Suprapubic skin (tissue), 3 donors: ENCODE results near the gene IL4R.

Source experiments
- EP300 ChIP-seq: sonication (generic); formaldehyde crosslinking; IDR thresholded peaks from one replicate; pipeline ENCODE4 v1.6.1; 2017; ENCODE audit warnings: antibody characterized with exemption
- POLR2A ChIP-seq, 2 donors: fragments of 450-650 bp; IDR thresholded peaks; one replicate each; pipeline ENCODE4 v1.6.1; 2017; ENCODE audit warnings: antibody characterized with exemption in 2 of 2, mild to moderate bottlenecking in 2 of 2, moderate library complexity in 2 of 2
- TF ChIP-seq, protein P1 (sequence below), 2 donors: fragments of 200-600 bp in 1 of 2; fragments of 450-650 bp in 1 of 2; sonication (generic) in 1 of 2; IDR thresholded peaks; one replicate each; pipeline ENCODE4 v1.5.1; 2016 to 2019; ENCODE audit warnings: antibody characterized with exemption in 2 of 2, mild to moderate bottlenecking in 1 of 2, moderate library complexity in 1 of 2

DNA sequence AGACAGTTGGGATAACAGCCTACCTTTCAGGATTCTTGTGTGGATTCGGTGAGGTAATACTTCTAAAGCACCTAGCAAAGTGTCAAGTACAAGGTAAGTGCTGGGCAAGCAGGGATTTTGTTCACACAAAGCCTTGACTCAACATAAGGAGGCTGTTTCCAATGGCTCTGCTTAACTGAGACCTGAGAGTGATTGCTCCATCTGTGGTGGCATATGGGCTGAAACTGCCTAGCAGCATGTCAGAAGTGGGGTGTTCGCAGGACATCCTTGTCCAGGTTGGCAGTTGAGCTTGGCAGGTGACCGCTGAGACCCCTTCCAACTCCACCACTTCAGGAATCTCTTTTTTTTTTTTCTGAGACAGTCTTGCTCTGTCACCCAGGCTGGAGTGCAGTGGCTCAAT is 19.8 kb downstream of the IL4R start:
- TF ChIP-seq, protein P1, sequence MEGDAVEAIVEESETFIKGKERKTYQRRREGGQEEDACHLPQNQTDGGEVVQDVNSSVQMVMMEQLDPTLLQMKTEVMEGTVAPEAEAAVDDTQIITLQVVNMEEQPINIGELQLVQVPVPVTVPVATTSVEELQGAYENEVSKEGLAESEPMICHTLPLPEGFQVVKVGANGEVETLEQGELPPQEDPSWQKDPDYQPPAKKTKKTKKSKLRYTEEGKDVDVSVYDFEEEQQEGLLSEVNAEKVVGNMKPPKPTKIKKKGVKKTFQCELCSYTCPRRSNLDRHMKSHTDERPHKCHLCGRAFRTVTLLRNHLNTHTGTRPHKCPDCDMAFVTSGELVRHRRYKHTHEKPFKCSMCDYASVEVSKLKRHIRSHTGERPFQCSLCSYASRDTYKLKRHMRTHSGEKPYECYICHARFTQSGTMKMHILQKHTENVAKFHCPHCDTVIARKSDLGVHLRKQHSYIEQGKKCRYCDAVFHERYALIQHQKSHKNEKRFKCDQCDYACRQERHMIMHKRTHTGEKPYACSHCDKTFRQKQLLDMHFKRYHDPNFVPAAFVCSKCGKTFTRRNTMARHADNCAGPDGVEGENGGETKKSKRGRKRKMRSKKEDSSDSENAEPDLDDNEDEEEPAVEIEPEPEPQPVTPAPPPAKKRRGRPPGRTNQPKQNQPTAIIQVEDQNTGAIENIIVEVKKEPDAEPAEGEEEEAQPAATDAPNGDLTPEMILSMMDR (IDR thresholded peaks at IDR 0.05): no peak
- TF ChIP-seq EP300 (no peak), POLR2A (IDR thresholded peaks at IDR 0.05) (no peak)
